ENCODE measurements around the gene SYNGR3. TPM values are rescaled to one million over a fixed set of nuclear protein-coding genes. Genes with fewer than 3 reads are reported as not detected.

The SYNGR3 gene
- total and polyA plus RNA-seq, 2 of the 13 experiments (the other 11 are each of a cell fraction or from before 2014, with no cell fraction given), result 0.97 to 5.7 TPM

- Histone ChIP-seq H3K27me3 (ENCODE audit: control insufficient read depth in 1 of 2, insufficient read depth in 2 of 2, low read length in 2 of 2) (no peaks in the 10 kb centered on the region), H2AFZ (ENCODE audit: low read length) (no peak overlapping the region), H3K4me3 (replicated peaks in 1 of 3; ENCODE audit: insufficient read depth in 1 of 3, low read depth in 2 of 3, low read length in 3 of 3) (no peak overlapping the region), H3K9ac (ENCODE audit: insufficient read depth, low read depth, low read length) (no peak overlapping the region), H3K27ac (ENCODE audit: extremely low read length, insufficient read depth, low read length) (no peak overlapping the region), H3K4me2 (ENCODE audit: low read depth, low read length) (no peak overlapping the region), H4K20me1 (ENCODE audit: insufficient read depth, low read length) (no peaks in the 10 kb centered on the region), H3K36me3 (replicated peaks in 1 of 2; ENCODE audit: control insufficient read depth in 1 of 2, insufficient read depth in 2 of 2, low read length in 2 of 2) (peaks cover 21 to 34% of the 10 kb centered on the region in 2 experiments; a peak in 3 of 5 replicates), H3K9me3 (ENCODE audit: low read length) (no peaks in the 10 kb centered on the region), H3K79me2 (ENCODE audit: insufficient read depth, low read length) (peaks cover 14% of the 10 kb centered on the region), H3K4me1 (ENCODE audit: insufficient read depth, low read length) (peaks cover 12% of the 10 kb centered on the region)
- in situ Hi-C loops (cut with HindIII; ENCODE audit: extremely low pct_ligation_motif_present, low pct_unique_long_range_greater_than_20kb), result no loop called here
- ChIA-PET POLR2A (no interaction called here), CTCF (ENCODE audit: low intra/inter-chr PET ratio, low total read pairs) (no interaction called here)
- BruUV-seq (replicated peaks), result no TSS peak
- TF ChIP-seq RFX5 (IDR thresholded peaks at IDR 0.05; ENCODE audit: low read depth, low read length) (no peak), ZNF530 (CRISPR knock-in tag; IDR thresholded peaks at IDR 0.05; ENCODE audit: low read depth) (no peak), ZNF576 (CRISPR knock-in tag; IDR thresholded peaks at IDR 0.05) (no peak), ZNF143 (CRISPR knock-in tag; IDR thresholded peaks at IDR 0.05) (no peak), NR2C2 (CRISPR knock-in tag; IDR thresholded peaks at IDR 0.05; ENCODE audit: borderline replicate concordance) (no peak), SMARCC2 (IDR thresholded peaks at IDR 0.05) (no peak)
- DNase-seq (ENCODE audit: low spot score) (no peak), ATAC-seq (no peak), FAIRE-seq (no peak)
- intact Hi-C loops (cut with micrococcal nuclease; ENCODE audit: unreplicated experiment), result no loop called here
- 97% methylated on average over 8 of the region's 8 CpGs for WGBS (ENCODE audit: low lambda C conversion rate)
Observed at GRCh38 chr16:1976216-1976520, 13.6 kb upstream of the SYNGR3 start.

- Histone ChIP-seq H3K27ac (ENCODE audit: extremely low read length, insufficient read depth, low read length) (no peak overlapping the region), H2AFZ (ENCODE audit: low read length) (no peak overlapping the region), H3K4me2 (ENCODE audit: low read depth, low read length) (no peak overlapping the region), H3K9me3 (ENCODE audit: low read length) (no peaks in the 10 kb centered on the region), H3K9ac (ENCODE audit: insufficient read depth, low read depth, low read length) (no peak overlapping the region), H3K27me3 (ENCODE audit: control insufficient read depth in 1 of 2, insufficient read depth in 2 of 2, low read length in 2 of 2) (no peaks in the 10 kb centered on the region), H3K4me3 (replicated peaks in 1 of 3; ENCODE audit: insufficient read depth in 1 of 3, low read depth in 2 of 3, low read length in 3 of 3) (no peak overlapping the region), H4K20me1 (ENCODE audit: insufficient read depth, low read length) (no peaks in the 10 kb centered on the region), H3K4me1 (ENCODE audit: insufficient read depth, low read length) (peaks cover 20% of the 10 kb centered on the region), H3K36me3 (replicated peaks in 1 of 2; ENCODE audit: control insufficient read depth in 1 of 2, insufficient read depth in 2 of 2, low read length in 2 of 2) (peaks cover 21 to 34% of the 10 kb centered on the region in 2 experiments; a peak in 3 of 5 replicates), H3K79me2 (ENCODE audit: insufficient read depth, low read length) (peaks cover 14% of the 10 kb centered on the region)
- in situ Hi-C loops (cut with HindIII; ENCODE audit: extremely low pct_ligation_motif_present, low pct_unique_long_range_greater_than_20kb) (no loop called here), intact Hi-C loops (cut with micrococcal nuclease; ENCODE audit: unreplicated experiment) (no loop called here)
- CTCF ChIA-PET (ENCODE audit: low intra/inter-chr PET ratio, low total read pairs), result no interaction called here
- ATAC-seq, result no peak
- POLR2A ChIA-PET, result interaction anchor here (1.1 kb wide), 1 partner anchor 12 kb away, joined by 6 read pairs; the partner anchor contains the start of gene RPS2
- no peak for DNase-seq (ENCODE audit: low spot score)
- no TSS peak for BruUV-seq (replicated peaks)
- no peak for FAIRE-seq
- WGBS (ENCODE audit: low lambda C conversion rate), result 89% methylated on average over 10 of the region's 33 CpGs
- TF ChIP-seq IKZF5 (CRISPR knock-in tag; IDR thresholded peaks at IDR 0.05) (no peak), HCFC1 (IDR thresholded peaks at IDR 0.05; ENCODE audit: low read depth, low read length) (no peak), ZNF337 (CRISPR knock-in tag; IDR thresholded peaks at IDR 0.05; ENCODE audit: borderline replicate concordance, low read depth) (no peak), DMAP1 (CRISPR knock-in tag; IDR thresholded peaks at IDR 0.05) (no peak), TFDP2 (CRISPR knock-in tag; IDR thresholded peaks at IDR 0.05) (no peak), ZFP1 (CRISPR knock-in tag; IDR thresholded peaks at IDR 0.05) (no peak), KLF9 (CRISPR knock-in tag; IDR thresholded peaks at IDR 0.05; ENCODE audit: low read depth) (no peak), TARDBP (CRISPR knock-in tag; IDR thresholded peaks at IDR 0.05) (no peak), ZBTB20 (CRISPR knock-in tag; IDR thresholded peaks at IDR 0.05; ENCODE audit: borderline replicate concordance, low read depth) (no peak), ELF4 (CRISPR knock-in tag; IDR thresholded peaks at IDR 0.05; ENCODE audit: borderline replicate concordance) (no peak), SNAI1 (CRISPR knock-in tag; IDR thresholded peaks at IDR 0.05; ENCODE audit: borderline replicate concordance) (no peak), IKZF1 (IDR thresholded peaks at IDR 0.05) (no peak)
Observed at GRCh38 chr16:1976951-1977874, 12.6 kb upstream of the SYNGR3 start.

Measured in HepG2 (cell line).